HG03520 (cell line): ENCODE data around the gene MITF.

ENCODE experiments used
- ATAC-seq: cut with Tn5 transposase; IDR thresholded peaks from one replicate; pipeline ENCODE4 v1.9.1; 2021; ENCODE audit warnings: mild to moderate bottlenecking, moderate library complexity; ENCODE audit not compliant: unreplicated experiment

The MITF gene

DNA sequence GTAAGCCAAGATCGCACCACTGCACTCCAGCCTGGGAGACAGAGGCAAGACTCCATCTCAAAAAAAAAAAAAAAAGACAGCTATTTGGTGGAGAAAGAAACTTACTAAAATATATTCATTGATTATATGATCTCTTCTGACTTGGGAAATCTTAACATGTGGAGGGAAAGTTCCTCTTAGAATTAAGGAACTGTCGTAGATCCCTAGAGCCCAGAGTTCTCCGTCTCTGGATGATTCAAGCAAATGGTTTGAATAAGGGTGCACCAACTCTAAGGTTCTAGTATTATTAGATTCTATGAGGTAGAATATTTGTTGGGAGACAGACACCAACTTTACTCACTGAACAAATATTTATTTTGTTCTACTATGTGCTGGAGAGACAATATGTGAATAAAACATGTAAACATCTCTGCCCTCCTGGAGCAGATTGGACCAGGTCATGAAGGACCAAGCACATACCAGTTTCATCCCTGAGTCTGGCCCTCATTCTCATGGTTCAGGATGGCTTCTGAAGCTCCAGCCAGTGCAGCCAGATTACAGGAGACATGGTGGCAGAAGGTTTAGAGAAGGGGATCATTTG lies 129.7 kb downstream of the MITF start:
- no peak for ATAC-seq

- no peak for ATAC-seq
These were observed 130.4 kb downstream of the MITF start for GRCh38 chr3:69869643-69870042.

DNA sequence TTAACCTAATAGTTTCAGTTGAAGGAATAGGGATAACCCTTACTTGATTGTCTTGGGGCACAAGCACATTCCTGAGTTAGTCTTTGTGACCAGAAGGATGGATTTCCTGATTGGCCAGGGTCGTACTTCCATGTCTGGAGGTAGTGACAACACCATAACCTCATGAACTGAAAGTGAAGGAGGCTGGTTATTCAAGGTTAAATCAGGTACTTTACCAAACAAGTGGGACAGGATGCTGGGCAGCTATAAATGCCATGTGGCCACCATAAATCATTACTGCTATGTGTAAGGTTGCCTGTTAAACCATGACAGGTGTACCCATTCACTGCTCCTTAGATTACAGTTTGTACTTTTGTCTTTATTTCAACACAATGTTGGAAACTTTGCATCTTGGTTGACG lies 132.0 kb downstream of the MITF start:
- ATAC-seq, result no peak

- no peak for ATAC-seq
These were observed 132.6 kb downstream of the MITF start for GRCh38 chr3:69871868-69872267.

- no peak for ATAC-seq
These were observed 133.6 kb downstream of the MITF start for GRCh38 chr3:69872783-69873378.

DNA sequence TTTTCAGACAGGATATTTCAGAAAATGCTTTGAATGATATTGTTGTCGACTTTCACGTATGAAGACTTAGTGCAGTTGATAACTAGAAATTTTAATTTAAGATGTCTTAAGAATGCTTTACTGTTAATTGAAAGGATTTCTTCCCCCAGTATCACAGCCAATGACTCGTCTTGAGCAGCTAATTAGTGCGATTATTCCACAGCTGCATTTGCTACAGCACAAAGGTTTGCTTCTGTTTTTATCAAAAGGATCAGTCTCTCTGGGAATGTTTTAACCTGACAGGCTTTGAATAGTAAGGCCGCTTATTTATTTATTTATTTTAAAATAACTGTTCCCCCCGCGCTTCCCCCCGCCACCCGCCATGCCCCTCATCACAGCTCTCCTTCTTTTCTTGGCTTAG lies 136.8 kb downstream of the MITF start:
- ATAC-seq, result no peak

DNA sequence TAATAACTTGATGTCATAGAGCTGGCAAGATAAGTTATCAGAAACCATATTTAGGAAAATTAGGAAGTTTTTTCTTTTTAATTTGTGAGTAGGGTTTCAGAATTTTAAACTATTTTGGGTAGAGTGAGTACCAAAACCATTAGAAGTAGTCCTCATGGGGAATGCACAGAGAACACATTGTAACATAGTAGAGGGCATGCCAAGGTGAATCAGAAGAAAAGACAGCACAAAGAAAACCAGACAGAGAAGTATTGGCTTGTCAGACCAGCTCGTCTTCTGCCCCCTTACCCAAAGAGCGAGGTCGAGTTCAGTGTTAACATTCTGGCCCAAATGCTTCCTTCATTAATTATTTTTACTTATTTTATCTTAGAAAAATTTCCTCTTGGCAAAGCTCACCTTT lies 139.0 kb downstream of the MITF start:
- no peak for ATAC-seq

- ATAC-seq, result no peak
These were observed 139.8 kb downstream of the MITF start for GRCh38 chr3:69879051-69879450.

DNA sequence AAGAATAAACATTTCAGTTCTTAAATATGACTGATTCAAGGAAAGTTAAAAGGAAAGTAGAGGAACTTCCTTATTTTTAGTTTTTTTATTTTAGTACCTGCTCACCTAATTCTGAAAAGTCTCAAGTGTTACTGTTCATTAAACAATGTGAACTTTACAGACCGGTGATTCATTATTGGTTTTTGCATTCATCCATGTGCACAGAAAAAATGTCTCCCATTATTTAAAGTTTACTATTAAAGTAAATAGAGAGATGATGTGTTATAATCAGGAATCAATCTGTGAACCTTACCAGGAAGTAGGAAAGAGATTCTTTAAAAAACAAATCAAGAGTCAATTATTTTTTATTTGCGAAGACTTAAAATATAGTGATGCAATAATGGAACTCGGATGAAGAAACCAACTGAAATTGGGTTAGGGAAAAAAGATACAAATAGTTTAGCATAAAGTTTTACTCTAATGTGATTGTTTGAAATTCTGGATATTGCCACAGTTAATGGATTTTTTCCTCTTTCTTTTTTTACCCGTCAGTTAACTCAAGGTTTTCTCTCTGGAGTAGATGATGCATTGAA lies 140.9 kb downstream of the MITF start:
- no peak for ATAC-seq

DNA sequence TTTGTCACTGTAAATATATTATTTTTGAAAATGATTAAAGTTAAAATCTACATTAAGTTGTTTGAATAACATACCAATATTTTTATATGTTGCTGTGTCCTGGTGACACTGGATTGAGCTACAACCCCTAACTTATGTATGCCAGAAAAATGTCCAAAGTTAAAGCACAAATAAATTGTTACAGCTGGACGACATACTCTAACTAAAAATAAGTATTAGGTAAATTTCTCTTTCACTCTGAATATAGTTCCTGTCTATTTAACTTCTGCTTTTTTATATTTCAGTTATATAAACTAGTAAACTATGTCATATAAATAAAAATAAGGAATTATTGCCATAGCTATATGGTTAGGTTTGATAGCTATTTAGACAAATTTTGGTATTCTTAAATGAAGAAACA lies 141.8 kb downstream of the MITF start:
- no peak for ATAC-seq

- ATAC-seq, result no peak
These were observed 142.6 kb downstream of the MITF start for GRCh38 chr3:69881756-69882428.

DNA sequence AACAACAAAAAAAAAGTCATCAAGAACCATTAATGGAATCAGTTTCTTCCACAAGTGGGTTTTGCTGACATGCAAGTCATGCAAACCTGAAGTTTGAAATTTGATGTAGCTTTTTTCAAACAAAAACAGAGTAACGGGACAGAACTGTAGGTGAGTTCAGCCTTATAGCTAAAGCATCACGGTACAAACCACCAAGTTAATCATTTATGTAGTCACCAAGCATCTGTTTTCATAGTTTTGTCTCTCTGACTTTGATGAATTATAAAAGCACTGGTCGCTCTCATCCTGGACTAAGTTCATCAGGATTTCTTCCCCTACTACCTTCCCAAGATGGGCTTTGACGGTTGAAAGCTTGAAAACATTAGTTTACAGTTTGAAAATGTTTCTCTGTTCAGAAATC lies 143.3 kb downstream of the MITF start:
- no peak for ATAC-seq

GRCh38 chr3:69888040-69888942 lies 149.0 kb downstream of the MITF start:
- ATAC-seq, result no peak

DNA sequence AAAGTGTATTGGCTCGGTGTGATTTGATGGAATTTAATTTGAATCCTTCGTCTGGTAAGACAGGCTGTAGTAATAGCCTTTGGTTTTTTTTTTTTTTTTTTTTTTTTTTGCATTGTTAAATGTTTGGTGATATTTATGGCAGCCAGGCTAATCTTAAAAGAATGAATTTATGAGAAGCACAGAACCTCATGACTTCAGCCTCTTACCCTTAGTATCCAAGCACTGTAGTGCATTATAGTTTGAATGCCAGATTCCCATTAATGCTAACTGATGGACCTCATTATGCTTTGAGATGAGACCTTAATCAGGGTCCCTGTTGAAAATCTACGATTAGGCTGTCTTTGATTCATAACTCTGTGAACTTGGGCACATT lies 149.7 kb downstream of the MITF start:
- ATAC-seq, result no peak

DNA sequence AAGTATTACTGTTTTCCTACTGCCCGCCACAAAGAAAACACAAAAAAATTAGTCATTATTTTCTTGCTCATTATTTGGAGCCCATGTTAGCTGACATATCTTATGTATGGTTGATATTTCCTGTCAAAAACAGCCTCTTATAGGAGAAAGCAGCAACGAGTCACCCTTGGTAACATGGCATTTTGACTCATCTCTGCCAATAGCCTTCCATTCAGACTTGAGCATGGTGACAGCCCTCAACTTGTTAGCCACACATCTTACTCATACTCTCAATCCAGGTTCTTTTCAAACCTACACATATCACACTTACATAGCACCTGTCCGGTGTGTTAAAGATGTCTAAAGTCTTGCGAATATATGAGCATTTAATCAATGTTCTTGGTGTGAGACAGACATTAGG lies 150.8 kb downstream of the MITF start:
- no peak for ATAC-seq

GRCh38 chr3:69890691-69891090 lies 151.4 kb downstream of the MITF start:
- ATAC-seq, result no peak

DNA sequence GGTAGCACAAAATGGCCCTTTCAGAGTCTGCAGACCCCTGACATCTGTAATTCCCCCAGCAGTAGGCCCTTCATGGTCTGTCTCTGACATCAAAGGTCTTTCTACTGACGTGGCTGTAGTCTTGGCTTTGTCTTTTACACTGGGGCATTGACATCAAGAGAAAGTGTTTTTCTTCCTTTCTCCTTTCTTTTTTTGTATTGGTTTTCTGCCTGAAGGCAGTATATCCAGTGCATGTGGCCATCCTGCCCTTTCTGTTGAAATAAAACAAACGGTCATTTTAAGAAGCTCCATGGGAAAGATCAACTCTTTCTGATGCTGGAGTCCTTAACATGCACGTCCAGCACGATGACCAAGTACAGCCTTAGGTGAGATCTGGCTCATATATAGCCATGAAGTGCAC lies 153.4 kb downstream of the MITF start:
- ATAC-seq, result no peak

GRCh38 chr3:69893274-69893673 lies 154.0 kb downstream of the MITF start:
- ATAC-seq, result no peak

DNA sequence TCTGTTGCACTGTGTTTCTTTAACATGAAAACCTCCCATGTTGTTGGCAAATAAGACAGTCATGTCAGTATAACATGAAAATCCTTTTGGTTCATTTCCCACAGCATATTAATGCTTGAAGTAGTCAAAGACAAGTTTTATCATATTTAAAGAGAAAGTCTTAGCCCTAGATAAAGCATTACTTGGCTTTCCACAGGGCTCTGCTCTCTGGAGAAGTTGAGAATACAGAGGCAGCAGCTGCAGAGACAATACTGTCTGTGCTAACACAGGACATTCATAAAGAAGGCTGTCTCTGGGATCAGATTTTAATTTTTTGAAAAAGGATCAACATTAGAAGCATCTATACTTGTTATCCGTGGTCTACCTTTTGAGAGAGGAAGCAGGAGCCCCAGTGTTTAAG lies 156.8 kb downstream of the MITF start:
- ATAC-seq, result no peak

DNA sequence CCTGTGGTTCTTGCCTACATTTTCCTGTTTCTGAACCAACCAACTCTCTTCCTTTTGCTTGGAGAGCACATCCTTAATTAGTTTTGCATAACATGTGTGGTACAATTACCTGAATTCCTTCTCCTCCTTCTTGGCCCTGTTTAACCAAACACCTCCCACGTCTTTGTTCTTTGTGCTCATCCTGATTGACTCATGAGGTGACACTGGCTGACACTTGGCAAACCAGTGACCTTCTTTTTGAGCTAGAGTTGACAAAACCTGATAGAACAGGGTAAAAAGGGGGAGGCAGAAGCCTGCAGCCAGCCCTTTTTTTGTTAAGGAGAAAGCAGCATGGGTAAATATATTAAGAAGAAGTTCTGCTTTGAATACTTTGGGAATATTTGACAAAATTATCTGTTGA lies 161.1 kb downstream of the MITF start:
- ATAC-seq, result no peak

- ATAC-seq, result no peak
These were observed 162.5 kb downstream of the MITF start for GRCh38 chr3:69901802-69902201.
